Mesothelial cell of epicardium (in vitro differentiated cells): ENCODE measurements around the gene CLDN18. TPM values are rescaled to one million over a fixed set of nuclear protein-coding genes. Genes with fewer than 3 reads are reported as not detected.

Experiments used
- DNase-seq, 2 experiments: peaks; one replicate each; pipeline ENCODE4 v3.0.0; 2021; ENCODE audit warnings: low spot score in 2 of 2; ENCODE audit not compliant: unreplicated experiment in 2 of 2
- H3K27ac Mint-ChIP-seq: 2 replicates; pipeline ENCODE4 v1.8.0; 2021; ENCODE audit warnings: mixed read lengths
- H3K27me3 Mint-ChIP-seq: 2 replicates; pipeline ENCODE4 v1.8.0; 2021; ENCODE audit warnings: low read depth, mixed read lengths
- H3K36me3 Mint-ChIP-seq: 2 replicates; pipeline ENCODE4 v1.8.0; 2021; ENCODE audit warnings: mixed read lengths
- H3K4me1 Mint-ChIP-seq: 2 replicates; pipeline ENCODE4 v1.8.0; 2021; ENCODE audit warnings: mixed read lengths
- H3K4me3 Mint-ChIP-seq: 2 replicates; pipeline ENCODE4 v1.8.0; 2021; ENCODE audit warnings: mild to moderate bottlenecking, moderate library complexity, mixed read lengths
- H3K9me3 Mint-ChIP-seq: 2 replicates; pipeline ENCODE4 v1.8.0; 2021; ENCODE audit warnings: mixed read lengths
- total RNA-seq: library from RNA; stranded (reverse); gene quantifications from 3 replicates; pipeline ENCODE4 v1.2.1, GENCODE V29; 2021
- TF ChIP-seq, protein P1 (sequence below): fragments of 200-600 bp; sonication (generic); IDR thresholded peaks from one replicate; pipeline ENCODE4 v1.5.0; 2021; ENCODE audit warnings: antibody characterized with exemption; ENCODE audit not compliant: unreplicated experiment

The CLDN18 gene
- total RNA-seq, 1 donor from 2014 or later = not detected

DNA sequence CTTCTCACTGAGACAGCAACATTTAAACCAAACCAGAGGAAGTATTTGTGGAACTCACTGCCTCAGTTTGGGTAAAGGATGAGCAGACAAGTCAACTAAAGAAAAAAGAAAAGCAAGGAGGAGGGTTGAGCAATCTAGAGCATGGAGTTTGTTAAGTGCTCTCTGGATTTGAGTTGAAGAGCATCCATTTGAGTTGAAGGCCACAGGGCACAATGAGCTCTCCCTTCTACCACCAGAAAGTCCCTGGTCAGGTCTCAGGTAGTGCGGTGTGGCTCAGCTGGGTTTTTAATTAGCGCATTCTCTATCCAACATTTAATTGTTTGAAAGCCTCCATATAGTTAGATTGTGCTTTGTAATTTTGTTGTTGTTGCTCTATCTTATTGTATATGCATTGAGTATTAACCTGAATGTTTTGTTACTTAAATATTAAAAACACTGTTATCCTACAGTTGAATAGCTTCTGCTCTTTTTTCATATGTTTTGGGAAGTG, 23.3 kb downstream of the CLDN18 start:
- Mint-ChIP-seq H3K4me1 (no peaks in the 10 kb centered on the region), H3K27ac (no peak overlapping the region), H3K4me3 (no peak overlapping the region), H3K27me3 (no peaks in the 10 kb centered on the region), H3K9me3 (no peaks in the 10 kb centered on the region), H3K36me3 (no peaks in the 10 kb centered on the region)
- TF ChIP-seq, protein P1, sequence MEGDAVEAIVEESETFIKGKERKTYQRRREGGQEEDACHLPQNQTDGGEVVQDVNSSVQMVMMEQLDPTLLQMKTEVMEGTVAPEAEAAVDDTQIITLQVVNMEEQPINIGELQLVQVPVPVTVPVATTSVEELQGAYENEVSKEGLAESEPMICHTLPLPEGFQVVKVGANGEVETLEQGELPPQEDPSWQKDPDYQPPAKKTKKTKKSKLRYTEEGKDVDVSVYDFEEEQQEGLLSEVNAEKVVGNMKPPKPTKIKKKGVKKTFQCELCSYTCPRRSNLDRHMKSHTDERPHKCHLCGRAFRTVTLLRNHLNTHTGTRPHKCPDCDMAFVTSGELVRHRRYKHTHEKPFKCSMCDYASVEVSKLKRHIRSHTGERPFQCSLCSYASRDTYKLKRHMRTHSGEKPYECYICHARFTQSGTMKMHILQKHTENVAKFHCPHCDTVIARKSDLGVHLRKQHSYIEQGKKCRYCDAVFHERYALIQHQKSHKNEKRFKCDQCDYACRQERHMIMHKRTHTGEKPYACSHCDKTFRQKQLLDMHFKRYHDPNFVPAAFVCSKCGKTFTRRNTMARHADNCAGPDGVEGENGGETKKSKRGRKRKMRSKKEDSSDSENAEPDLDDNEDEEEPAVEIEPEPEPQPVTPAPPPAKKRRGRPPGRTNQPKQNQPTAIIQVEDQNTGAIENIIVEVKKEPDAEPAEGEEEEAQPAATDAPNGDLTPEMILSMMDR = no peak
- DNase-seq = no peak

DNA sequence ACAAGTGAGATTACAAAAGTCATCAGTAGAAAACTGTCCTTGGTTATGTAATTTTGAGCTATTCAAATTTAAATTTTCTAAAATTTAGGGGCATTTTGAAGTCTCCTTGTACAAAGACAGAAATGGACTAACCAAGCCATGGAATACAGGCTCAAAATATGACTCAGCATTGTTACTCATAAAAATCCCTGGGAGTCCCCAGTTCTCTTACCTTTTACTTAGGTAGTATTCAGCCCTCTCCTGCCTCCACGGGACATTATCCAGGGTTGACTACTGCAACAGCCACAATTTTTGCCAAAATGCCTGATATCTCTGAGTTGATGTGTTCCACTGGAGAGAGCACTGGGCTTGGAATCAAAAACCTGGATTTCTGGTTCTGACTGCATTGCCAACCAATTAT, 25.0 kb downstream of the CLDN18 start:
- H3K27ac Mint-ChIP-seq = no peak overlapping the region
- H3K4me3 Mint-ChIP-seq = no peak overlapping the region
- H3K27me3 Mint-ChIP-seq = no peaks in the 10 kb centered on the region
- H3K9me3 Mint-ChIP-seq = no peaks in the 10 kb centered on the region
- no peak for DNase-seq
- H3K36me3 Mint-ChIP-seq = no peaks in the 10 kb centered on the region
- H3K4me1 Mint-ChIP-seq = no peaks in the 10 kb centered on the region
- TF ChIP-seq, protein P1 = no peak

DNA sequence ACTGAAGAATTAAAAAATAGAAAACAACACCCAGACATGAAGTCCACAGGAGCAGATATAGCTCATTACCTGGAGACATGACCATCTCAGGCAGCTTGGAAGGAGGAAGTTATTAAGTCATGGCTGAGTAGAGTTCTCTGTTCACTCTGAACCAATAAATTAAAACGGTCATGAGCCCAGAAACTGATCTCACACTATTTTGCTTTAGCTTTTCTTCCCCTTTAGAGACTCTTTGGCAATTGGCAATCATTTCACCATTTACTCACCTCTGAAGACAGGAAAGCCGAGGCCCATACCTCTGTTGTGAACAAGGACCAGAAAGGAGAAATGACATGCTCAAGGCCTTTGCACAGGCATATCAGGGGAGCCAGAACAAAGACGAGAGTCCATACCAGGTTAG, 26.6 kb downstream of the CLDN18 start:
- H3K27me3 Mint-ChIP-seq = no peaks in the 10 kb centered on the region
- no peak overlapping the region for H3K27ac Mint-ChIP-seq
- no peaks in the 10 kb centered on the region for H3K4me1 Mint-ChIP-seq
- no peak overlapping the region for H3K4me3 Mint-ChIP-seq
- TF ChIP-seq, protein P1 = no peak
- no peak for DNase-seq
- H3K36me3 Mint-ChIP-seq = no peaks in the 10 kb centered on the region
- H3K9me3 Mint-ChIP-seq = no peaks in the 10 kb centered on the region

DNA sequence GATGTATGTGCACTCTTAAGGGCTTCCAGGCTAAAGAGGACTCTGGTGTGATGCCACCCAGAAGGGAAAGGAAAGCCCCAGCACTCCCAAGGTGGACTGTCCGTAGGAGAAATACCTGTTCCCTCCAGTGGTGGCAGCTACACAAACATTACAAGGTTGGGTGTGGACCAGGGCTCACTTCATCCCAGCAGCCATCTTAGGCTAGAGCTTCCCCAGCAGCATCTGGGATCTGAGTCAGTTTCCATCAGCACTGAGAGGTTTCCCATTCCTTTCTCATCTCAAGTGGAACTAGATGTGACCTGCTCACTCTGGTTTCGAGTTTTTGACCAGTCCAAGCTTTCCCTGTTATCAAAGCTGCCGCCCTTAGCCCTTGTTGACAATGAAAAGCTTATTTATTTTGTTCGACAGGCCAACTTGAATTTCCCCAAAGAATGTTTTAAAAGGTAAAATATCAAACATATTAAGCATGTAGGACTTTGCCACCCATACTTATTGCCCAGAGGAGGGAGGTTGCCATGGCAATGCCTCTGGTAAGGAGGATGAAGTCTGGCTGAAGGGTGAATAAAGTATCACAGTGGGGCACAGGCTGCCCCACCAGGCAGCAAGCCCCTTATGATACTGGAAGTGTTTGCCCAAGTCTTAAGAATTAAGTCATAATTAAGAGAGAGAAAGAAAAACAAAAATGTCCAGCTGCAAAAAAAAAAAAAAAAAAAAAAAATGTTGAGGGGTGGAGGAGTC, 28.9 kb downstream of the CLDN18 start:
- no peak overlapping the region for H3K27ac Mint-ChIP-seq
- H3K4me3 Mint-ChIP-seq = no peak overlapping the region
- no peaks in the 10 kb centered on the region for H3K9me3 Mint-ChIP-seq
- no peaks in the 10 kb centered on the region for H3K4me1 Mint-ChIP-seq
- no peaks in the 10 kb centered on the region for H3K27me3 Mint-ChIP-seq
- TF ChIP-seq, protein P1 = no peak
- no peaks in the 10 kb centered on the region for H3K36me3 Mint-ChIP-seq
- no peak for DNase-seq

DNA sequence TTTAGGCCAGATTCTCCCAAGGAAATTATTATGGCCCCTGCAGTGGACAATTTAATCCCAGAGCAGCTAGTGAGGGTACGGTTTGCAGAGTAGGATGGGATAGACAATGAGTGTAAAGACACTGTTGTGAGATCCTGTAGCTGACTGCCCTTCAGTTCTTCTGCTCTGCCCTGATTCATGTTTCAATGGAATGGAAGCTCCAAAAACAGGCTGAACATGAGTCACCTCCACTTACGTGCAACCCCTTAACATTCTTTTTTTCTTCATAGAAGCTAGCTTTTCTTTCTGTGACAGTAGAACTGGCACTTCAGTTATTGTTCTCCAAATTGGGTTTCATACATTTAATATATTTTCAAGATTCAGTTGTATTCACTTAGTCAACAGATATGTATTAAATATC, 32.1 kb downstream of the CLDN18 start:
- H3K9me3 Mint-ChIP-seq = peaks cover 4% of the 10 kb centered on the region
- no peak overlapping the region for H3K4me3 Mint-ChIP-seq
- H3K27me3 Mint-ChIP-seq = no peaks in the 10 kb centered on the region
- no peaks in the 10 kb centered on the region for H3K4me1 Mint-ChIP-seq
- no peak overlapping the region for H3K27ac Mint-ChIP-seq
- no peak for DNase-seq
- TF ChIP-seq, protein P1 = no peak
- no peaks in the 10 kb centered on the region for H3K36me3 Mint-ChIP-seq
